GM19372 (cell line): Measurements from ENCODE around the gene SPATA18.
"Not testable (repeated sequence)": the region's sequence is repeated elsewhere in the genome, so short reads cannot be mapped to it uniquely, and the experiment has no call there.

Source experiments
- ATAC-seq: cut with Tn5 transposase; IDR thresholded peaks from one replicate; pipeline ENCODE4 v1.9.1; 2021; ENCODE audit warnings: mild to moderate bottlenecking, low read depth, moderate library complexity; ENCODE audit not compliant: unreplicated experiment

SPATA18 gene

DNA sequence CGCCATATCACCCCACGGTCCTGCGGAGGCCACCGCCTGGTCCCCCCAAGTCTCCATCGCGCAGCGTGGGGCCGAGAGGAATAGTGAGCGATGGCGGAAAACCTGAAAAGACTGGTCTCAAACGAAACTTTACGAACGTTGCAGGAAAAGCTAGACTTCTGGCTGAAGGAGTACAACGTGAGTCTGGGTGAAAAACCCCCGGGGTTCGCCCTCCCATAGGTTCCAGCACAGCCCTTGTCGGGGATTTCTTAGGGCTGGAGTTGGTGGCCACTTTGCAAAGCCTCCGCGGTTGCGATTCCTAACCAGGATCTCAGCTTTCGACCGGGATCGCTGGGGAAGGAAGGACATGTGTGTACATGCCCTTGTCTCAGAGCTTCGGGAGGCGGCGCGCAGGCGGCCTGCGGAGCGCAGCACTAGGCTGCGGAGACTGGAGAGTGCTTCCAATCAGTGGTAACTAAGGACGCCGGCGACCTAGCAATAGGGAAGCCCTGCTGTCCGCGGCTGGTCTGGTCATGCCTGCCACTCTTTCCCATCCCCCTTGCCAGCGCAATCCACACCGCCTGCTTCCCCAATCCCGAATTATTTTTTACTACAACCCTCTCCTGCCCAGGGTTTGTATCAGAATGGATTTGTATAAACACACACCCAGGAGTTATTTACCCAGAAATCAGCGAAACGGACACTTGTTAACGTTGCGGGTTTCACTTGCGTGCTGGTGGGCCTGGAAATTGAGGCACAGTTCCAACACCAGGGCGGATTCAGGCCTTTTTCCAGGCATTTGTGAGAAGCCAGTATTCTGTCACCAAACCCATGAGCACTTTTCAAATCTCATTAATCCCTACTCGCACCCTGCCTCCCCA is 741 bp downstream of the SPATA18 start:
- peak; percentile 66 for ATAC-seq

DNA sequence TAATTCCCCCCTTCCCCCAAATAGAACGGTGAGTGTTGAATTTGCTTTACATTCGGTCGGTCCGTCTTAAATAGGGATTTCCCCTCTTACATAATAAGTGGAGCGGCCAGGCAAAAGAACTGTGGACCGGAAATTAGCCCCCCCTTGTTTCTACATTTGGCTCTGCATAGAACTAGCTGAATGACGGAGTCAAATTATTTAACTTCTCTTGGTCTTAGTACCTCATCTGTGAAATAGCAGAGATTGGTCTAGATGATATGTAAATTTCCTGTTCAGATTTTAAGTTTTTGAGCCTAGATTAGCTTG is 1.3 kb downstream of the SPATA18 start:
- ATAC-seq: peak; percentile 48

DNA sequence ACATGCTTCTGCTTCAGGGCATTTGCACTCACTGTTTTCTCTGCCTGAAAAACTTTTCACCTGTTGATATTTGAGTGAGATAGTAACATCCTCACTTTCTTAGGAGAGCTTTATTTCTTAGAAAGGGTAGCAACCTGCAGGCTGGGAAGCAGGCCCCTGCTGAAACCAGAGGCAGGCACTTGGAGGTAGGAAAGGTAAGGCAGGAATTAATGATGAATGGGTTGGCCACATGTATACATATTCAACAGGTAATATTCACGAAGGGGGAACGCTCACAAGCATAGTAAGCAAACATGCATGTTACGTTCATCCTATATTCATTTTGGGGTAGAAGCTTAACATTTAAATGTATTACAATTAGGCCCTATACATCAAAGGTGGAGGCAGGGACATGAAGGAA is 3.1 kb downstream of the SPATA18 start:
- ATAC-seq: no peak

DNA sequence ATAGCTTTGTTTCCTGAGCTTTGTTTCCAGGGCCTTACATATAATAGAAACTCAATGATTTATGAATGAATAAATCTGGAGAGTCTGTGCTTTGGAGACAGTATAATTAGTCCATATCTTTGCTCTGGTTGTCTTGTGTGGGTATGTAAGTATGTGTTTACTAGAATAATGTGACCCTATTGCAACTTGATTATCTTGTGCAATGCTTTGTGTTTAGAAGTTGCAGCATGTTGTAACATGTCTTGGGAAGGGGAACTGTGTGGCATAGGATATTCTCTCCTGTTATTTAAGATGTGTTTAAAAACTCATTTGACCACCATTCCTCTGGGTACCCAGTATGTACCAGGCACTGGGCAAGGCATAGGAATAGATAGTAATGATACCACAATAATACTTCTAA is 6.1 kb downstream of the SPATA18 start:
- ATAC-seq: no peak

DNA sequence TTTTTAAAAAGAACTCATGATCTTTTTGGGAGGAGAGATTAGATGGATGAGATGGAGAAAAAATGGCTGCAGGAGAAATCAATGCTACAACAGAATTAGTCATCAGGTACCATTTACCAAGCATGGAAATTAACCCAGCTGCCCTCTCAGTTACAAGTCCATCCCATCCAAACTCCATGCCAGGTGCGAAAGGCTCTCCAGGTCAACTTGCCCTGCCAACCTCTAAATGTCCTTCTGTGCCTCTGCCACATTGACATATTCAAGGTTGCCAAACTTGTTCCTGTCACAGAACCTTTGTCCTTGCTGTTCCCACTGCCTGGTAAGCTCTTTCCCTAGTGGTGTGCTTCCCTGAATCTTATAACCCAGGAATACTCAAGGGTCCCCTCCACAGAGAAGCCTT is 7.2 kb downstream of the SPATA18 start:
- ATAC-seq: no peak

DNA sequence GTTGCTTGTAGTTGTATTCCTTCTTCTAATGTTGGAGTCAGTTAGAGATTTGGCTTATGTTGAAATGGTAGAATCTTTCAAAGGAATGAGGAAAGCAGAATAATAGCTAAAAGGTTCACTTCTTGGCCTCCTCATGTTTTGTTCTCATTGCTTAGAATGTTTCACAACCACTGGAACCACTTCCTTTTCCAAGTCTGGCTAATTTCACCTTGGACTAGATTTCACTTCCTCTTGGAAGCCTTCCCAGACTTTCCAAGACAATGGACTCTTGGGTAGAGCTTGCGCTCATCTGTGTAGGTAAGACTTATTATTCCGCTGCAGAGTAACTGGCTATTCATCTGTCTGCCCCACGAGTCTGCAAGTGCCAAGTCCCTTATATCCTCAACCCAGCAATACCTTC is 8.3 kb downstream of the SPATA18 start:
- no peak for ATAC-seq

DNA sequence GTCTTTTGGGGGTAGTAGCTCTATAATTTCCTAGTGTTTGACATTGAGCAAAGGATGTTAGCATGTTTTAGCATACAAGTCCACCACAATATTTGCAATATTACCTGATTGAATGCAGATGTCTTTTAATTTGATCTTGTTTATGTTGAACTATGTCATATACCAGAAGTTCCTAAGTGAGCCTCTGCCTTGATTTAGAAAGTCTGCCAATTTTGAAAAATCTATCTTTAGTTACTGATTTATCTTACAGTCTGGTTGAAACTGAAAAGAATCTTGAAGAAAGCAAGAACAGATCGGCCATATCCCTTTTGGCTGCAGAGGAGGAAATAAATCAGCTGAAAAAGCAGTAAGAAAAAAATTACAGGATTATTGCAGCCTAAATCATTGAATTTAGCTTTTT is 18.5 kb downstream of the SPATA18 start:
- ATAC-seq: no peak

DNA sequence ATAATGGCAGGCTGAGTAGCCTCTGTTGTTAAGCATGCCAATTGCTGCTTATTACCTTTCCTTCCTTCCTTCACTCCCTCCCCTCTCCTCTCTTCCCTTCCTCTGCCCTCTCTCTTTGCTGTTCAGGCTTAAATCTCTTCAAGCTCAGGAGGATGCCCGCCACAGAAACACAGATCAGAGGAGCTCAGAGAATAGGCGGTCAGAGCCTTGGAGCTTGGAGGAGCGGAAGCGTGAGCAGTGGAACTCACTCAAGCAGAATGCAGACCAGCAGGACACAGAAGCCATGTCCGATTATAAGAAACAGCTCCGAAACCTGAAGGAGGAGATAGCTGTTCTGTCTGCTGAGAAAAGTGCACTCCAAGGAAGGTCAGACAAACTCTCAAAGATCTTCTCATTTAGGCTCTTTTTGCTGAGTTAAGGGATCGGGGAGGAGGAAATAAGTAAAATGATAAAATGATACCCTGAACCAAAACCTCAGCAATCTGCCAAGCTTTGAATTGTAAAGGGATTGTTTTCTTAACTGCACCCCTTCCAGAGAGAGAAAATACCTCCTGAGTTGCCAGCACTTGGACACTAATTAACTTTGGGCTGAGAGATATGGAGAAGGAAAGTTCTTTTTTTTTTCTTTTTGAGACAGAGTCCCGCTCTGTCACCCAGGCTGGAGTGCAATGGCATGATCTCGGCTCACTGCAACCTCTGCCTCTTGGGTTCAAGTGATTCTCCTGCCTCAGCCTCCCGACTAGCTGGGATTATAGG is 20.9 kb downstream of the SPATA18 start:
- ATAC-seq: no peak

DNA sequence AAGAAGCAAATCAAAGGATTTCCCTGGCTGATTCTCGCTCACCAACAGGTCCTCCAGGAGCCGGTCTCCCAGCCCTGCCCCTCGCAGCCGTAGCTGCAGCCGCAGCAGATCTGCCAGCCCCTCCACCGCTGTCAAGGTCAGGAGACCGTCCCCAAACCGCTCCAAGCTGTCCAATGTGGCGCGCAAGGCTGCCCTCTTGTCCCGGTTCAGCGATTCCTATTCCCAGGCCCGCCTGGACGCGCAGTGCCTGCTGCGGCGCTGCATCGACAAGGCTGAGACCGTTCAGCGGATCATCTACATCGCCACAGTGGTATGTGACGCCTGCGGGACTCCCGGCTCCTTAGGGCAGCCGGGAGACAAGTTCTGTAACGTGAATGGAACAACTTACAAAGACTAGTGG is 25.6 kb downstream of the SPATA18 start:
- ATAC-seq: no peak

DNA sequence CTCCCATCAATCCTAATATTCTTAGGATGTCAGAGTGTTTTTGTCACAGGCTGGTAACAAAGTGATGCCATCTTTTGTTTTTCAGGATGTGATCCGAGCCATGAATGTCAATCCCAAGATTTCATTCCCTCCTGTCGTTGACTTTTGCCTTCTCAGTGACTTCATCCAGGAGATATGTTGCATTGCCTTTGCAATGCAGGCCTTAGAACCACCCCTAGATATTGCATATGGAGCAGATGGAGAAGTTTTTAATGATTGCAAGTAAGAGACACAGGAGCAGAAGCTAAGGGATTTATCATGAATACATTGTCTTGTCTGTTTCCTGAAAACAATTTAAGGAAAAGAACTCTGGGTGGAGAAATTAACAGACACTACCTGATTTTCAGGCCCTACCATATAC is 28.6 kb downstream of the SPATA18 start:
- ATAC-seq: no peak

DNA sequence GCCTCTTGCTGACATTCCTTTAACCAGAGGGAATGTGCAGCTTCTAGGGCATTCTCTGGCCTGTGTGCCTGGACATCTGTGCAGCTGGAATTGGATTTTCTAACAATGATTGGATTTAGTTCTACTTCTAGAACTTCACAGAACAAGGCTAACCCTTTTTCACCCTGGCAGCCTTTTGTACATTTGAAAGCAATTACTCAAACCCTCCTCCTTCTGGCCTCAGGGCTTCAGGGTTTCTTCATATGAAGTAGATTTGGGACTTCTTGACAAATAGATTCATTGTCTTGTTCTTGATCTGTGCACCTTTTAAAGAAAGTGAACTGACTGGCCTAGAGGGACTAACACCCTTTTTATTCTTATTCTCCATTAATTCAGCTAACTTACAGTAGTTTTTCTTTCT is 30.1 kb downstream of the SPATA18 start:
- ATAC-seq: no peak

DNA sequence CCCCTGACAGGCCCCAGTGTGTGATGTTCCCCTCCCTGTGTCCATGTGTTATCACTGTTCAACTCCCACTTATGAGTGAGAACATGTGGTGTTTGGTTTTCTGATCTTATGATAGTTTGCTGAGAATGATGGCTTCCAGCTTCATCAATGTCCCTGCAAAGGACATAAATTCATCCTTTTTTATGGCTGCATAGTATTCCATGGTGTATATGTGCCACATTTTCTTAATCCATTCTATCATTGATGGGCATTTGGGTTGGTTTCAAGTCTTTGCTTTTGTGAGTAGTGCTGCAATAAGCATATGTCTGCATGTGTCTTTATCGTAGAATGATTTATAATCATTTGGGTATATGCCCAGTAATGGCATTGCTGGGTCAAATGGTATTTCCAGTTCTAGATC is 35.3 kb downstream of the SPATA18 start:
- ATAC-seq: not testable (repeated sequence)

DNA sequence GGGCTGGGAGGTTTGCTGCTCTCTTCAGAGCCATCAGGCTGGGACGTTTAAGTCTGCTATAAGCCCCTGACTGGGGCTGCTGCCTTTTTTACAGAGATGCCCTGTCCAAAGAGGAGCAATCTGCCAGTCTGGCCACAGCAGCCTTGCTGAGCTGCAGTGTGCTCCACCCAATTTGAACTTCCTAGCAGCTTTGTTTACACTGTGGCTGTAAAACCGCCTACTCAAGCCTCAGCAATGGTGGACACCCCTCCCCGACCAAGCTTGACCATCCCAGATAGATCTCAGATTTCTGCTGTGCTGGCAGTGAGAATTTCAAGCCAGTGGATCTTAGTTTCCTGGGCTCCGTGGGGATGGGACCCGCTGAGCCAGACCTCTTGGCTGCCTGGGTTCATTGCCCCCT is 40.7 kb downstream of the SPATA18 start:
- ATAC-seq: no peak

DNA sequence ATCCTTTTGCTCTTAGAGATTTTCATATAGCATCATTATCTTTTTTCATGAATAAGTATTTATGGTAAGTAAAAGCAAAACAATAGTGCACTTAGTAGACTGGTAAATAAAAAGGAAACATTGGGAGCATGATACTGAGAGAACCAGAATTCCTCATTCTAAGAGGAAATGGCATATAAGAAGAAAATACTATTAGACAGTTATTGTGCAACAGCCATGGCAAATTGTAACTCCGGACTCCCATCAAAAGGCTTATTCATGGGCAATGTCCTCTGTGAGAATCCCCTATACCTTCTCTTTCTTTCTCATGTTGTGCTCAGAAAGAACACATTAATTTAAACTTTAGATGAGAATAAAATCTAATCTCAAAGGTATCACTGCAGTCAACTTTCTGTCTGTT is 42.4 kb downstream of the SPATA18 start:
- no peak for ATAC-seq

DNA sequence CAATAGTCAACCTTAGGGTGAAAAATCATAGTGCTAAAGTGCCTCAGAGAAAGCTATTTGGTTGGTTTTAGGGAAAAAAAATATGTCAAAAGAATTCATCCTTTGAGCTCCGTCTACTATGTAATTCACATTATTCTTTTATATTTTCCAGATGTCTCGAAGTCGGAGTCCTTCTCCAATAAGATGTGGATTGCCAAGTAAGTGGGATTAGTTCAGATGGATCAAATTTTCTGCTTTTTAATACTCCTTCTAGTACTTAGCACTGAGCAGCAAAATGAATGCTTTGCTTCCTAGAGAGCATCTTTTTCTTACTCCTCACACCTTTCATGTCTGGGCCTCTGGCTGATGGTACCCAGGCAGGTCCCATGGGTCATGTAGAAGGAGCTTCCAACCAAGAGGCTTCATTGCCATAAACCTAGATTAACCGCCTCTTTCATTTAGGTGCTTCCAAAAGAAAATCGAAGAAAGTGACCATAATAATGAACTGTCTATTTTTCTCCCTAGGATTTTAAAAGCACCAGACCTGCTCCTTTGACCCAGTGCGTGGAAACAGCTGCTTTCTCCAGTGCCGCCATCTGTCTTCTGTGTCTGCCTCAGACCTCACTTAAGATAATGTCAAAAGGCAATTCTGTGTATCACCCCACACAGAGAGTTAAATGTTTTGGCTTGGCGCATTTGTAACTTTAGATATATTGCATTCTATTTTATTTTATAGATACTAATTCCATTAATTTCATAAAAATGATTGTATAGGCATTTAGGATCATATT is 43.5 kb downstream of the SPATA18 start:
- ATAC-seq: no peak

DNA sequence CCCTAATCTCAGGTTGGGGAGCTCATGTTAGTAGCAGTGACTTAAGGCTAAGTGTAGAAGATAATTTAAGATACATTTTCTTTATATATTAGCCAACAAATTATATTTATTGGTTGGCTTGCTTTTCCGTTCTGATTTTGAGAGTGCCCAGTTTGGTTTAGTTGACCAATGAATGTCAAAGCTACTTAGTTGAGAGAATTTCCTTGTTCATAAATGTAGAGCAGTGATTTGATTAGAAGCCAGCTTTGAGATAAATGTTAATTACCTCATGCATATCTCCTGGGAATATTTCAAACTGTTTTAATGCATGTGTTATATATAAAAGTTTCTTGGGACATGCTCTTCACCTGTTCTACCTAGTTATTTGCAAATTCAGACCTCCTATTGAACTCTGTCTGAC is 44.3 kb downstream of the SPATA18 start:
- no peak for ATAC-seq

DNA sequence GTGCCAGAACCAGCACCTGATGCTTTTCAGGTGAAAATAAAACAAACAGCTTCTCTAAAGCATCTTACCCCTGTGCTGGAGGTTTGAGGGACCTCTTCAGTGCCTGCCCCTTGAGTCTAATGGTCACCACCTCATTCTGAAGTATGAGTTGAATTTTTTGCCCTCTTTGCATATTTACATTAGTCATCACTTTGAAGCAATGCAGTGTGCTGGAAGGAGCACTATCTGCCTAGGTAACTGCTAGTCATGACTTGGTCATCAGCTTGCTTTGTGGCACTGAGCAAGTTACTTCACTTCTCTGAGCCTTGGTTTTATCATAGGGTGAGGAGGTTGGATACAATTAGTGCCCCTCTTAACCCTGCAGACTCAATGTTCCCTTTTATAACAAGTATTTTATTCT is 44.9 kb downstream of the SPATA18 start:
- no peak for ATAC-seq

DNA sequence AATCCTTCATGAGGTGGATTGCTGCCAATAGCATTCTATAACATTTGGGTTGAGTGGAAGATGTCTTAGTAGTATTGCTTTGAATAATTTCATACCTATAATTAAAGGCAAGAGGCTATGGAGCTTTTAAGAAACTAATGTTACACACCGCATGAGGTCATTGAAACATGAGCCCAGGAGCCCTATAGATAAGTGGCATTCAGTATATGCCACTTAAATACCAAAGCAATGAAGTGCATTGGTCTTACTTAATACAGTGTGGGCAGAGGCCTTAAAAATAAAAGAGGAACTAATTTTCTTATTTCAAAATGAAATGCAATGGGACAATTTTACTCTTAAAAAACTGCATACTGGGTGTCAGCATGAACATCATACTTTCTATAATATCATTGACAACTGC is 47.5 kb downstream of the SPATA18 start:
- no peak for ATAC-seq

DNA sequence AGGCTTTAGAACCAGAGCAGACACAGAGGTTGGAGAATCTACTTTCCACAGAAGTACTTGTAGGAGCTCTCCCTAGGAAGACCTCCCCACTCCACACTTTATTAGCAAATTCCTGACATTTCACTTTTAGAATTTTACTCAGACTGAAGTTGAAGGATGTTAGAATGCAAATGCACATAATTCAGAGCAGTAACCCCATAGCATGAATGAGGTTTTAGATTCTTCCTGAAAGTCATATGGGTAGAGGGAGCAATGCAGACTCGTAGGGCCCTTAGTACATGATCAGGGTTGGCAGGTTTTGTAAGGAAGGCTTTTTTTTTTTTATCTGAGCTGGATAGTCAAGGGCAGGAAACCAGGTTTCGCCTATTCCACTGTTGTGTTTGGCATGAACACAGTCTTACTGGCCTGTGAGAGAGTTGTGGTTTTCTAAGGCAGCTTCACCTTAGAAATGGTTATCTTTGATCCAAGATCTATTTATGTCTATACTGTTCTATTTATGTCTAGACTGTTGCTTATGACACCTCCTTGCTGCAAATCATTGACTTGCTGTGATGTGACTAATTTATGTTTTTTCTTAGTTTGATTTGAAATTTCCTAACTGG is 48.9 kb downstream of the SPATA18 start:
- ATAC-seq: peak; percentile 81

DNA sequence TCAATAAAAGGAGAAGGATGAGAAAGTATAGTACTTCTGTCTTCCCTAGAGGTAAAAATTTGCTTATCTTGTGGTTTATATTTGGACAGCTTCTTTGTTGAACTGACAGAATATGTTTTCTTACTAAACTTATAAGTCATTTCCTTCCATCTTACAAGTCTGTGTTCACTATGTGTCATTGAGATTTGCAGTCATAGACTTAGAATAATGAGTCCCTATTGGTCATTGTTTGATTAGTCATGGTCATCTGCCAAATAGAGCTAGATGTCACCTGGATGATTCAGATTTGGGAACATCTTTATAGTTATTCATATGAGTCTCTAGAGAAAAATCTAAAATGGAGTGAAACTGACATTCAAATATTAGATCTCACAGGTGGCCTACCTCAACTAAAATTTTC is 51.5 kb downstream of the SPATA18 start:
- no peak for ATAC-seq

DNA sequence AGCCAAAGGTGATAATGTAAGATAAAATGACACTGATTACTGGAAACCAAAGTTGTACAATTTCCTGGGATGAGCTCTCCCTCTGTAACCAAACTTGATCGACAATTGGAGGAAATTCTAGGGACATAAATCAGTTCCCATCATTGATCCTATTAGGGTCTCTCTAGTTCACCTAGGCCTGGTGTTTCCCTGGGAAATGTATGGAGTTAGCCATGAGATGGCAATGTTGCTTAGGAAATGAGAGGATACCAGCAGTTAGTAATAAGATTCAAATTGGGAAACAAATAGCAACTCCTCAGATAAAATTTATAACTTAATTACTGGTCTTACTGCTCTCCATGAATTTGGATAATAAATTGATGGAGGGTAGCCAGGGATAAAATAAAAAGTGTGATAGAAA is 52.2 kb downstream of the SPATA18 start:
- ATAC-seq: no peak
